GM12873 (cell line): ENCODE results near the gene COX14.
A peak's percentile ranks its signal among the peaks of the same experiment; 100 is the strongest.

Experiments
- CTCF ChIP-seq: IDR thresholded peaks from 2 replicates; pipeline ENCODE4 v1.5.1; 2012; ENCODE audit warnings: low read depth, mild to moderate bottlenecking, moderate library complexity, low read length, control low read depth; ENCODE audit not compliant: insufficient read depth; ENCODE audit errors: missing control alignments

Gene COX14

GRCh38 chr12:50111693-50112455 lies at the start of gene COX14:
Gene COX14, plus strand, starts transcription at chr12:50112236. Its CDS starts 7,808 bp downstream, at chr12:50120044.
- TF ChIP-seq CTCF, result peak; percentile 93

GRCh38 chr12:50062728-50063460 lies 49.1 kb upstream of the COX14 start:
- TF ChIP-seq CTCF, result no peak

- no peak for TF ChIP-seq CTCF
Measured at GRCh38 chr12:50065726-50066310, 46.2 kb upstream of the COX14 start.

GRCh38 chr12:50066402-50066801 lies 45.6 kb upstream of the COX14 start:
- no peak for TF ChIP-seq CTCF

- no peak for TF ChIP-seq CTCF
Measured at GRCh38 chr12:50069069-50069468, 43.0 kb upstream of the COX14 start.

- no peak for TF ChIP-seq CTCF
Measured at GRCh38 chr12:50069539-50069938, 42.5 kb upstream of the COX14 start.
